C4-2B (cell line): Measurements from ENCODE around the gene HTR2C.

Experiments
- CTCF ChIP-seq: fragments of 450-650 bp; conservative IDR thresholded peaks from 2 replicates; pipeline ENCODE4 v1.5.1; 2017; ENCODE audit warnings: mild to moderate bottlenecking
- ZFX ChIP-seq: fragments of 450-650 bp; IDR thresholded peaks from 2 replicates; pipeline ENCODE4 v1.6.1; 2017

GRCh38 chrX:114906984-114907510 lies 323.2 kb downstream of the HTR2C start:
- no peak for TF ChIP-seq CTCF
- no peak for TF ChIP-seq ZFX
